HepG2 (cell line): ENCODE results near the gene AP4M1. TPM values are rescaled to one million over a fixed set of nuclear protein-coding genes. Genes with fewer than 3 reads are reported as not detected.
A peak's percentile ranks its signal among the peaks of the same experiment; 100 is the strongest.

ENCODE experiments used
- ASH2L ChIP-seq: fragments of 300-600, 200-600 bp; sonication (generic); IDR thresholded peaks from 2 replicates; pipeline ENCODE4 v1.7.0; 2017; ENCODE audit warnings: low read depth, mild to moderate bottlenecking, moderate library complexity, mixed read lengths, low read length; ENCODE audit not compliant: insufficient read length
- BHLHE40 ChIP-seq: IDR thresholded peaks from 2 replicates; pipeline ENCODE4 v1.6.1; 2011; ENCODE audit warnings: low read length, improper control_type of control experiment
- BRCA1 ChIP-seq: sonication (generic); formaldehyde crosslinking; IDR thresholded peaks from 2 replicates; pipeline ENCODE4 v1.4.0; 2020; ENCODE audit warnings: missing genetic modification reagents
- E2F1 ChIP-seq: sonication (generic); formaldehyde crosslinking; IDR thresholded peaks from 2 replicates; pipeline ENCODE4 v1.5.0; 2020; ENCODE audit warnings: missing genetic modification reagents
- GATA4 ChIP-seq: sonication (generic); IDR thresholded peaks from 2 replicates; pipeline ENCODE4 v1.6.1; 2016; ENCODE audit warnings: antibody characterized with exemption, low read depth, borderline replicate concordance
- GMEB1 ChIP-seq: sonication (generic); formaldehyde crosslinking; IDR thresholded peaks from 2 replicates; pipeline ENCODE4 v1.5.1; 2020; ENCODE audit warnings: missing genetic modification reagents, mild to moderate bottlenecking, borderline replicate concordance
- KDM5B ChIP-seq: sonication (generic); formaldehyde crosslinking; IDR thresholded peaks from 2 replicates; pipeline ENCODE4 v1.4.0; 2020; ENCODE audit warnings: missing genetic modification reagents, mild to moderate bottlenecking, borderline replicate concordance
- KMT2B ChIP-seq: IDR thresholded peaks from 2 replicates; pipeline ENCODE4 v1.6.1; 2016; ENCODE audit warnings: missing genetic modification reagents, missing compliant biosample characterization
- MTA1 ChIP-seq: sonication (generic); formaldehyde crosslinking; IDR thresholded peaks from 2 replicates; pipeline ENCODE4 v1.4.0; 2020; ENCODE audit warnings: missing genetic modification reagents, mild to moderate bottlenecking, borderline replicate concordance
- MTF1 ChIP-seq: sonication (generic); formaldehyde crosslinking; IDR thresholded peaks from 2 replicates; pipeline ENCODE4 v1.5.0; 2020; ENCODE audit warnings: missing genetic modification reagents
- NONO ChIP-seq, 2 experiments: fragments of 450-650 bp in 1 of 2; sonication (generic) in 1 of 2; formaldehyde crosslinking in 1 of 2; IDR thresholded peaks in 1 of 2; conservative IDR thresholded peaks in 1 of 2; 2 replicates each; pipeline versions ENCODE4 v1.6.1 to v1.8.0; 2017 to 2022; ENCODE audit warnings: mild to moderate bottlenecking in 1 of 2, missing genetic modification reagents in 1 of 2, moderate library complexity in 1 of 2
- POLR2AphosphoS5 ChIP-seq: IDR thresholded peaks from 2 replicates; pipeline ENCODE4 v1.6.1; 2012; ENCODE audit warnings: low read depth, low read length
- RBM39 ChIP-seq: fragments of 200-400 bp; formaldehyde crosslinking; IDR thresholded peaks from one replicate; pipeline ENCODE4 v1.6.1; 2018; ENCODE audit warnings: antibody characterized with exemption, mild to moderate bottlenecking, low read depth, low read length; ENCODE audit not compliant: poor library complexity, severe bottlenecking
- SMAD1 ChIP-seq: sonication (generic); formaldehyde crosslinking; IDR thresholded peaks from 2 replicates; pipeline ENCODE4 v1.4.0; 2020; ENCODE audit warnings: missing genetic modification reagents, low read depth, mild to moderate bottlenecking, borderline replicate concordance
- TRIM22 ChIP-seq: fragments of 450-650 bp; IDR thresholded peaks from 2 replicates; pipeline ENCODE4 v1.6.1; 2017
- ZBTB8A ChIP-seq: sonication (generic); formaldehyde crosslinking; IDR thresholded peaks from 2 replicates; pipeline ENCODE4 v1.4.0; 2020; ENCODE audit warnings: mild to moderate bottlenecking, low read depth, missing genetic modification reagents, borderline replicate concordance
- ZNF264 ChIP-seq: sonication (generic); formaldehyde crosslinking; IDR thresholded peaks from 2 replicates; pipeline ENCODE4 v1.4.0; 2020; ENCODE audit warnings: missing genetic modification reagents
- ZNF546 ChIP-seq: sonication (generic); formaldehyde crosslinking; conservative IDR thresholded peaks from 2 replicates; pipeline ENCODE4 v1.8.1; 2023; ENCODE audit warnings: mild to moderate bottlenecking, missing genetic modification reagents
- ZSCAN30 ChIP-seq: sonication (generic); formaldehyde crosslinking; IDR thresholded peaks from 2 replicates; pipeline ENCODE4 v1.5.0; 2020; ENCODE audit warnings: mild to moderate bottlenecking, missing genetic modification reagents
- polyA plus RNA-seq, 8 experiments: library from polyadenylated mRNA; depleted of rRNA in 3 of 8; stranded (reverse) in 7 of 8; unstranded in 1 of 8; fragments of >200 nt; fragmentation: Illumina TruSeq in 4 of 8; extraction: Trizol in 4 of 8; gene quantifications; 2 replicates each; pipeline versions ENCODE4 v1.2.1 to v1.2.3, GENCODE V29; 2011 to 2016; ENCODE audit warnings: low read depth in 4 of 8, missing spikeins in 1 of 8, mixed read lengths in 1 of 8; ENCODE audit not compliant: insufficient read depth in 1 of 8
- total RNA-seq, 5 experiments: library from RNA; depleted of rRNA; stranded (reverse); fragments of >200 nt; fragmentation: Illumina TruSeq; extraction: Trizol; gene quantifications; 2 replicates each; pipeline ENCODE4 v1.2.3, GENCODE V29; 2016; ENCODE audit warnings: low read depth in 1 of 5
- TF ChIP-seq, protein P1 (sequence below): IDR thresholded peaks from 2 replicates; pipeline ENCODE4 v1.4.0; 2020; ENCODE audit warnings: mild to moderate bottlenecking, missing genetic modification reagents

AP4M1 gene
- total and polyA plus RNA-seq, 2 of the 13 experiments (the other 11 are each of a cell fraction or from before 2014, with no cell fraction given) = 6.3 to 9.7 TPM

GRCh38 chr7:100126931-100127865 lies 25.8 kb downstream of the AP4M1 start, which contains the start of gene MBLAC1 (continued):
- 0 out of 2 replicates have a peak, but pooled peaks have one; percentile 52 for TF ChIP-seq ZNF264 (CRISPR knock-in tag)
- TF ChIP-seq GMEB1 (CRISPR knock-in tag) = peak; percentile 86
- no peak for TF ChIP-seq TRIM22
- TF ChIP-seq KMT2B (CRISPR knock-in tag) = peak; percentile 80
- TF ChIP-seq RBM39 = peak; percentile 18
- peak; percentile 52; the same call in 1 of the 2 replicates for TF ChIP-seq E2F1 (CRISPR knock-in tag)
- TF ChIP-seq MTA1 (CRISPR knock-in tag) = no peak
- TF ChIP-seq GATA4 = peak; percentile 57; the same call in 1 of the 2 replicates
- 0 out of 2 replicates have a peak, but pooled peaks have one; percentile 9 for TF ChIP-seq MTF1 (CRISPR knock-in tag)
- TF ChIP-seq KDM5B (CRISPR knock-in tag) = peak; percentile 59; the same call in 1 of the 2 replicates
- peak; percentile 94 for TF ChIP-seq POLR2AphosphoS5
- 0 out of 2 replicates have a peak, but pooled peaks have one; percentile 21 for TF ChIP-seq ZNF546 (CRISPR knock-in tag)
- 0 out of 2 replicates have a peak, but pooled peaks have one; percentile 42 for TF ChIP-seq ZBTB8A
- peak; percentile 79; the same call in 1 of the 2 replicates for TF ChIP-seq BRCA1
- no peak for TF ChIP-seq ZSCAN30 (CRISPR knock-in tag)
- TF ChIP-seq NONO (IDR thresholded peaks at IDR 0.05) = no peak
- TF ChIP-seq NONO (CRISPR knock-in tag; conservative IDR thresholded peaks at IDR 0.05) = peak; percentile 84
- peak; percentile 94 for TF ChIP-seq BHLHE40
- peak; percentile 52 for TF ChIP-seq ASH2L
- peak; percentile 29; the same call in 1 of the 2 replicates for TF ChIP-seq SMAD1
- TF ChIP-seq, protein P1, sequence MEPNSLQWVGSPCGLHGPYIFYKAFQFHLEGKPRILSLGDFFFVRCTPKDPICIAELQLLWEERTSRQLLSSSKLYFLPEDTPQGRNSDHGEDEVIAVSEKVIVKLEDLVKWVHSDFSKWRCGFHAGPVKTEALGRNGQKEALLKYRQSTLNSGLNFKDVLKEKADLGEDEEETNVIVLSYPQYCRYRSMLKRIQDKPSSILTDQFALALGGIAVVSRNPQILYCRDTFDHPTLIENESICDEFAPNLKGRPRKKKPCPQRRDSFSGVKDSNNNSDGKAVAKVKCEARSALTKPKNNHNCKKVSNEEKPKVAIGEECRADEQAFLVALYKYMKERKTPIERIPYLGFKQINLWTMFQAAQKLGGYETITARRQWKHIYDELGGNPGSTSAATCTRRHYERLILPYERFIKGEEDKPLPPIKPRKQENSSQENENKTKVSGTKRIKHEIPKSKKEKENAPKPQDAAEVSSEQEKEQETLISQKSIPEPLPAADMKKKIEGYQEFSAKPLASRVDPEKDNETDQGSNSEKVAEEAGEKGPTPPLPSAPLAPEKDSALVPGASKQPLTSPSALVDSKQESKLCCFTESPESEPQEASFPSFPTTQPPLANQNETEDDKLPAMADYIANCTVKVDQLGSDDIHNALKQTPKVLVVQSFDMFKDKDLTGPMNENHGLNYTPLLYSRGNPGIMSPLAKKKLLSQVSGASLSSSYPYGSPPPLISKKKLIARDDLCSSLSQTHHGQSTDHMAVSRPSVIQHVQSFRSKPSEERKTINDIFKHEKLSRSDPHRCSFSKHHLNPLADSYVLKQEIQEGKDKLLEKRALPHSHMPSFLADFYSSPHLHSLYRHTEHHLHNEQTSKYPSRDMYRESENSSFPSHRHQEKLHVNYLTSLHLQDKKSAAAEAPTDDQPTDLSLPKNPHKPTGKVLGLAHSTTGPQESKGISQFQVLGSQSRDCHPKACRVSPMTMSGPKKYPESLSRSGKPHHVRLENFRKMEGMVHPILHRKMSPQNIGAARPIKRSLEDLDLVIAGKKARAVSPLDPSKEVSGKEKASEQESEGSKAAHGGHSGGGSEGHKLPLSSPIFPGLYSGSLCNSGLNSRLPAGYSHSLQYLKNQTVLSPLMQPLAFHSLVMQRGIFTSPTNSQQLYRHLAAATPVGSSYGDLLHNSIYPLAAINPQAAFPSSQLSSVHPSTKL (CRISPR knock-in tag) = peak; percentile 48; the same call in 1 of the 2 replicates
